ENCODE data around the gene MGAT3. TPM values are rescaled to one million over a fixed set of nuclear protein-coding genes. Genes with fewer than 3 reads are reported as not detected.
A peak's percentile ranks its signal among the peaks of the same experiment; 100 is the strongest.

Gene MGAT3
- polyA plus RNA-seq, 1 donor from 2014 or later, result 29.1 TPM

- Histone ChIP-seq H3K36me3 (ENCODE audit: insufficient read depth, low read length) (no peaks in the 10 kb centered on the region), H3K27ac (ENCODE audit: low read length) (no peak overlapping the region)
These were observed 71.4 kb downstream of the MGAT3 start for GRCh38 chr22:39528080-39528661.

GRCh38 chr22:39528681-39529486, 72.1 kb downstream of the MGAT3 start:
- Histone ChIP-seq H3K9me2 (ENCODE audit: insufficient read depth, low read length) (no peaks in the 10 kb centered on the region), H3K79me2 (replicated peaks; ENCODE audit: insufficient read depth, low read length) (peaks cover 44% of the 10 kb centered on the region), H3K9ac (ENCODE audit: low read length) (peak overlapping the region; percentile 42), H3F3A (ENCODE audit: insufficient read depth, low read length, poor library complexity, severe bottlenecking) (no peaks in the 10 kb centered on the region), H3K9me3 (ENCODE audit: low read length) (no peaks in the 10 kb centered on the region), H3K27me3 (ENCODE audit: insufficient read depth, low read depth, low read length) (no peaks in the 10 kb centered on the region), H3K36me3 (ENCODE audit: insufficient read depth, low read length) (no peaks in the 10 kb centered on the region), H2AFZ (ENCODE audit: low read depth, low read length) (no peak overlapping the region), H3K4me2 (ENCODE audit: low read length) (peak overlapping the region; percentile 8), H4K20me1 (ENCODE audit: insufficient read depth) (peaks cover 21% of the 10 kb centered on the region), H3K4me3 (ENCODE audit: low read length) (peak overlapping the region; percentile 54), H3K27ac (ENCODE audit: low read length) (no peak overlapping the region)
- TF ChIP-seq CTCF (IDR thresholded peaks at IDR 0.05; ENCODE audit: poor library complexity, severe bottlenecking) (peak; percentile 99), RAD21 (conservative IDR thresholded peaks at IDR 0.05) (peak; percentile 94), REST (IDR thresholded peaks at IDR 0.05; ENCODE audit: borderline replicate concordance) (no peak), EZH2 (IDR thresholded peaks at IDR 0.05; ENCODE audit: borderline replicate concordance, insufficient read depth, low read length, poor library complexity, severe bottlenecking) (no peak), SMC3 (conservative IDR thresholded peaks at IDR 0.05; ENCODE audit: poor library complexity) (peak; percentile 93), MXI1 (conservative IDR thresholded peaks at IDR 0.05; ENCODE audit: poor library complexity, severe bottlenecking) (peak; percentile 54), TAF1 (IDR thresholded peaks at IDR 0.05; ENCODE audit: low read depth) (no peak), POLR2AphosphoS5 (IDR thresholded peaks at IDR 0.05) (peak; percentile 30), EP300 (conservative IDR thresholded peaks at IDR 0.05; ENCODE audit: poor library complexity, severe bottlenecking) (peak; percentile 64)

More at GRCh38 chr22:39528080-39528661, 71.4 kb downstream of the MGAT3 start:
- TF ChIP-seq REST (IDR thresholded peaks at IDR 0.05; ENCODE audit: borderline replicate concordance), result no peak
- no peak overlapping the region for H3K4me2 ChIP-seq (ENCODE audit: low read length)
- peak overlapping the region; percentile 54 for H3K4me3 ChIP-seq (ENCODE audit: low read length)
- H3K79me2 ChIP-seq (replicated peaks; ENCODE audit: insufficient read depth, low read length), result peaks cover 49% of the 10 kb centered on the region
- peak overlapping the region; percentile 42 for H3K9ac ChIP-seq (ENCODE audit: low read length)
- no peaks in the 10 kb centered on the region for H3F3A ChIP-seq (ENCODE audit: insufficient read depth, low read length, poor library complexity, severe bottlenecking)
- H3K27me3 ChIP-seq (ENCODE audit: insufficient read depth, low read depth, low read length), result no peaks in the 10 kb centered on the region
- H3K9me2 ChIP-seq (ENCODE audit: insufficient read depth, low read length), result no peaks in the 10 kb centered on the region
- H4K20me1 ChIP-seq (ENCODE audit: insufficient read depth), result peaks cover 24% of the 10 kb centered on the region
- no peaks in the 10 kb centered on the region for H3K9me3 ChIP-seq (ENCODE audit: low read length)
- no peak overlapping the region for H2AFZ ChIP-seq (ENCODE audit: low read depth, low read length)

All from neural cell (in vitro differentiated cells).